Activated naive CD4-positive, alpha-beta T cell treated with anti-CD3 and anti-CD28 coated beads, Interleukin-2, amount 50 U/mL, for 72 hours (primary cell): ENCODE data around the gene USH1G. TPM values are rescaled to one million over a fixed set of nuclear protein-coding genes. Genes with fewer than 3 reads are reported as not detected.

Experiments used
- ATAC-seq, 2 donors: fragments of 150-1000 bp; cut with Tn5 transposase; 2 replicates each; pipeline ENCODE4 v1.10.0; 2021; ENCODE audit warnings: mild to moderate bottlenecking in 2 of 2, moderate library complexity in 2 of 2
- DNase-seq, 2 donors: peaks; one replicate each; pipeline ENCODE4 v3.0.0; 2021 to 2022; ENCODE audit warnings: low spot score in 2 of 2
- H3K27ac Mint-ChIP-seq, 2 donors: one replicate each; pipeline ENCODE4 v1.8.0; 2022; ENCODE audit warnings: mild to moderate bottlenecking in 2 of 2, mixed read lengths in 2 of 2
- H3K36me3 Mint-ChIP-seq, 2 donors: one replicate each; pipeline ENCODE4 v1.8.0; 2022; ENCODE audit warnings: mixed read lengths in 2 of 2
- H3K9me3 Mint-ChIP-seq, 2 donors: one replicate each; pipeline ENCODE4 v1.8.0; 2022; ENCODE audit warnings: mixed read lengths in 2 of 2
- total RNA-seq, 2 donors: library from RNA; stranded (reverse); gene quantifications; one replicate each; pipeline ENCODE4 v1.2.3, GENCODE V29; 2022

The USH1G gene
- total RNA-seq, 2 donors from 2014 or later, result not detected

DNA sequence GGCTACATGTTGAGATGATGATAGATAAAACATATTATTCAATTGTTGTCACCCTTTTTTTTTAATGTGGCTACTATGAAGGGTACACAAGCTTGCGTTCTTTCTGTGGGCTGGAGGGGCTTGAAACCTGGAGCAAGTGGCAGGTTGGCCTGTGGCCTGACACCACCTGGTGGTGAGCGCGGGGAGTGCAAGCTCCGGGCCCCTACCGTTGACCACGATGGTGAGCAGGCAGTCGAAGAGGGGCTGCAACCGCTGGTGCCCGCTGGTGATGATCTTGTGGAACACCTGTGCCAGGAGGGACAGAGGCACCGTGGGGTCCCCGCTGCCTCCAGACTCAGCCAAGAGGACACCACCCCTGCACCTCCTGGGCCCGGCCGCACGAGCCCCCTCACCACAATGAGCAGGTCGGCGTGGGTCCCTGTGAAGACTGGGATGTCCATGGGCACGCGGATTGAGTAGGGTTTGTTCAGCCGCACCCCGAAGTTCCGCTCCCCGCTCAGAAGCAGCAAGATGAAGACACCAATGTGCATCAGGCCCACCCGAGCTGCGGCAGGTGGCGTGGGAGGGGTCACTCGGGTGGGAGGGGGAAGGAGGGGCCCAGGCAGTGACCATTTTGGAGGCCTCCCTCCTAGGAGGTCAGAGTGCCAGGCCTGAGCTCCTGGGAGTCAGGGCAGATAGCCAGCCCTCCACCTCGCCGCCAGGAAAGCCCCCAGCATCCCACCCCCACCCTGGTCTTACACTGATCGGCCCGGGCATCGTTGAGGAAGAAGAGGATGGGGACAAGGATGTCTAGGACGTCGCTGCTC lies 35.1 kb upstream of the USH1G start:
- Mint-ChIP-seq H3K27ac (no peak overlapping the region), H3K9me3 (no peaks in the 10 kb centered on the region), H3K36me3 (no peaks in the 10 kb centered on the region)
- ATAC-seq, result peak; percentile 53 to 66
- DNase-seq, result peak; percentile 73 to 94

DNA sequence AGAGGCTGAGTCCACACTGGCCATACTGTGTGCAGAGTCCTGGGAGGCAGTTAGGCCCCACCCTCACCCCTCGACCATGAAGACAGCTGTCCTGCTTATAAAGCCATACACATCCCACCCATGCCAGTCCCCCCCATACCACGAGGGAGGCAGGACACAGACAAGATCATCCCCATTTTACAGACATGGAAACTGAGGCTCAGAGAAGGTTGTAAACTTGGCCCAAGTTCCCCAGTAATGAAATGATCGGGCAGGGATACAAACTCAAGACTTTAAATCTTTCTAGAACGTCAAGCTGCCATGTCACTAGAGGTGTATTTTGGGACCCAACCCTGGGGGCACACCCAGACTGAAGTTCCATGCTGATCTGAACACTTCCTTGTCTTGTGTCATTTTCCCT lies 33.0 kb upstream of the USH1G start:
- Mint-ChIP-seq H3K27ac (no peak overlapping the region), H3K36me3 (no peaks in the 10 kb centered on the region), H3K9me3 (no peaks in the 10 kb centered on the region)
- ATAC-seq, result no peak
- no peak for DNase-seq

DNA sequence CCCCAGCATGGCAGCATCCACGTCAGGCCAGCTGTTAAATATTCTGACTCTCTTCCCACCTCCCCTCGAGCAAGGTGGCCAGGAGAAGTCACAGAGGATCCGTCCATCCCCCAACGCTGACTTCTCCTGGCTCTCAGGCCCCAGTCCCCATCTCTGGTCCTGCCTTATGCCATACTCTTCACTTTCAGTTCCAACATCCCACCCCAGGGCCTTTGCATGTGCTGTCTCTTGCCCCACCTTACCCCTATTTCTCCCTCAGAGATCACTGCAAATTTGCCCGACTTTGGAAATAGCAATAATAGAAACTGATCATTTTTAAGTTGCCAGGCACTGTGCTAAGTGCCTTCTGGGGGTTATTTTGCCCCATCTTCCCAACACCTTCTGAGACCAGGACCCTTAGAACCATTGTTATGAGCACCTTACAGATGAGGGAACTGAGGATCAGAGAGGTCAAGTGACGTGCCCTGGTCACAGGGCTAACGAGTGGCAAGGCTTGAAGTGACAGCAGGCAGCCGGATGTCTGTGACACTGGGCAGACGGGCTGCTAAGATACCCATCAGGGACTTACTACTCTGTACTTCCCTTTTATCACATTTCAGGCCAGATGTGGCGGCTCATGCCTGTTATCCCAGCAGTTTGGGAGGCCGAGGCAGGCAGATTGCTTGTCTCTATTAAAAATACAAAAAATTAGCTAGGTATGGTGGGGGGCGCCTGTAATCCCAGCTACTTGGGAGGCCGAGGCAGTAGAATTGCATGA lies 31.8 kb upstream of the USH1G start:
- Mint-ChIP-seq H3K9me3 (no peaks in the 10 kb centered on the region), H3K27ac (no peak overlapping the region), H3K36me3 (no peaks in the 10 kb centered on the region)
- DNase-seq, result no peak
- no peak for ATAC-seq

DNA sequence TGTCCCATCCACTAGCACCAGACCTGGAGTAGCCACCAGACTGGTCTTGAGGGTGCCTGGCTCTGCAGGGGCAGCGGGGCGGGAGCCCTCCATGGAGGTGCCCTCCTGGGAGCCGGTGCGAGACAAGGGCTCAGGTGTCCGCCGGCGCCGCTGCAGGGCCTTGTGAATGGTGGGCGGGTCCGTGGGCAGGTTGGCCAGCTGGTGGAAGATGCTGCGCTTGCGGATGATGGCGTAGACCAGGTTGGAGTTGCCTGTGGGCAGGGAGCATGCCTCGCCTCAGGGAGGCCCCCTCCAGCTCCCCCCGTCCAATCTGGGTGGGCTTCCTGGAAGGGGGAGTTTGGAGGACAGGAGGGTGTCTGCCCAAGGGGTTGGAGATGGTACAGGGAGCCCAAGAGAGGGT lies 31.1 kb upstream of the USH1G start:
- H3K36me3 Mint-ChIP-seq, result no peaks in the 10 kb centered on the region
- ATAC-seq, result no peak

DNA sequence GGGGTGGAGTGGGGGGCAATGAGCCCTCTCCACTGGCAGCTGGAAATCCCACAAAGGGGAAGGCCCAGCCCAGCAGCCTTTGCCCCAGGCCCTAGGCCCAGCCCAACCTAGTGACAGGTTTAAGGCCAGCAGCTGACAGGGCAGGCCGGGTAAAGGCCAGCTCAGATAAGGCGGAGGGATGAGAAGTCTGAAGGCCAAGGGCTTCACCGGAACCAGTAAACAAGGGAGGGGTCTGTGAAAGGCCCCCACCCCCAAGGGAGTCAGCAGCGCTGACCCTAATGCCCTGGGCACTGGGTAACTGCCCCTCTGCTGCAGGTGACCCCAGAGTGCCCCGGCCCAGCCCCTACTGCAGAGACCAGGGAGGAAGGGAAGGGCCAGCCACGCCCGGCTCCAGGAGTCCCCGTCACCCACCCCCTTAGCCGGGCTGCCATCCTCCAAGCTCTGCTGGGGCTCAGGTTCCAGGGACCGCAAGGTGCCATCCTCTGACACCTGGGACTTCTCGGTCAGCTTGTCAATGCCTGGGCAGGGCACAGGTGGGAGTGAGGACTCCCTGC lies 30.2 kb upstream of the USH1G start:
- Mint-ChIP-seq H3K9me3 (no peaks in the 10 kb centered on the region), H3K36me3 (no peaks in the 10 kb centered on the region), H3K27ac (no peak overlapping the region)
- DNase-seq (no peak), ATAC-seq (no peak)

More for the DNA sequence above, 31.1 kb upstream of the USH1G start:
- Mint-ChIP-seq H3K27ac (no peak overlapping the region), H3K9me3 (no peaks in the 10 kb centered on the region)
- DNase-seq, result no peak

DNA sequence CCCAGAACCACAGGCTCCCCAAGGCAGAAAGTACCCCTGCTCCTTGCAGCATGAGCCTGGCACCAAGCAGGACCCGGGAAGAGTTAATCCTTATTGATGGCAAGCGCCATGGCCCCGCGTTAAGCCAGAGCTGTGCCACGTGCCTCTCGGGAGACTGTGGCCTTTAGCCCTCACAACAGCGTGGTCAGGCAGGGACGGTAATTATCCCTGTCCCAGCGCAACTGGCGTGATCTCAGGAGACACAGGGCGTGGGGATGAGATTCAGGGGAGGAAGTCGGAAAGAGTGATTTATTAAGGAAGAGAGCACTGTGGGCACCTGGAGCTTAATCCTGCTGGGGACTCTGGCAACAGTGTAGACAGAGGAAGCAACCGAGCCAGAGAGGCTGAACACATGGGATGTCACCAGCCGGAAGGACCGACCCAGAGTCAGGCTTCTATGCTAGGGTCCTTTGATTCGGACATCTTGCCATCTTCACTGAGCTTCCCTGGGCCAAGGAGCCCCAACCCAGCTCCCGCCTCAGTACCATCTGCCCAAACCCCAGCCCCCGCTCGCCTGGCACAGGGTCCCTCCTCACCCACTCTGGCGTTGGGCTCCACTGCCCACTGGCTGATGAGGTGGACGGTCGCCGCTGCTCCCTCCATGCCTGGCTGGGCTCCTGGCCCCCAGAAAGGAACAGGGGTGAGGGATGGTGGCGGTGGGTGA lies 29.5 kb upstream of the USH1G start:
- Mint-ChIP-seq H3K27ac (no peak overlapping the region), H3K9me3 (no peaks in the 10 kb centered on the region), H3K36me3 (no peaks in the 10 kb centered on the region)
- DNase-seq (no peak), ATAC-seq (no peak)

DNA sequence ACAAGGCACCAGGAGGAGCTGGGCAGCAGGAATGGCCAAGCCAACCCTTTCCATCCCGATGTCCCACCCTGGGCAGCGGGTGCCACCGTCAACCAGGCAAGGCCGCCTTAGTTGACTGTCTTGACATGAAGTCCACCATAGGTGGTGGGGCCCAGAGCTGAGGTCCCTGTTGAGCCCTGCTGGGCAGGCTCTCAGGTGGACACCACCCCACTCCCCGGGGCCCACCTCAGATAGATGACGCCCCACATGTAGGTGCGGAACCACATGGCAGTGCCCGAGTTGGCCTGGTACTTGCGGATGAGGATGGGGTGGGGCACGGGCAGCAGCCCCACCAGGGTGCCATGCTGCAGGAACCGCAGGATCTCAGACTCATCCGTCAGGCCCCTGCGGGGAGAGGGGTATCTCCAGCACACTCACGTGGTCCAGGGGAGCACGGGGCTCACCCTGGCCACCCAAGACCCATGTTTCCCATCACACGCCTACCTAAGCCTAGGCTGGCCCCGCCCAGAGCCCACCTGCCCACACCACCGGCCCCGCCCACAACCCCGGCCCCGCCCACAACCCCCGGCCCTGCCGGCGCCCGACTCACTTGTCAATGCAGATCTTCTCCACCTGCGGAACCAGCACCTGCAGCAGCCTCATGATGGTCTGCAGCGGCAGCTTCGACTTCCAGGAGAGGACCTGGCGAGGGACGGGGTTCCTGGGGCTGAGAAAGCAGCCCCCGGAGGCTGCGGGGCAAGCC lies 28.8 kb upstream of the USH1G start:
- no peak overlapping the region for H3K27ac Mint-ChIP-seq
- H3K9me3 Mint-ChIP-seq, result no peaks in the 10 kb centered on the region
- no peak for ATAC-seq
- no peaks in the 10 kb centered on the region for H3K36me3 Mint-ChIP-seq
- no peak for DNase-seq

DNA sequence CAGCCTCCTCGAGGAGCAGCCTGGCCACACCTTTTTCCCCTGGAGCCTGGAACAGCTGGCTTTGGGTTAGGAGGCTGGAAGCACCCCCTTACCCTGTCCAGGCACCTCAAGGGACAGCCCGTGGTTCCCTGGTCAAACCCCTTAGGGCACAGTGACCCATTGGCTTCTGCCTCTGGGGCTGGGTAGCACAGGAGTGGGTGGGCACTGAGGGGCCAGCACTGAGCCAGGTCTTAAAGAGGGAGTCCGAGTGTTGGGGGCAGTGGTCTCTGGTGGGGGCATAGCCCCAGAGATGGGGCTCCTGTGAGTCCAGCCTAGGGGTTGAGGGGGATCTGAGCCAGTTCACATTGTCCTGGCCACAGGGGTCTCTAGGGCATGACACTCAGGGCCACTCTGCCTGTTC lies 28.0 kb upstream of the USH1G start:
- DNase-seq (no peak), ATAC-seq (no peak)
- no peaks in the 10 kb centered on the region for H3K9me3 Mint-ChIP-seq

DNA sequence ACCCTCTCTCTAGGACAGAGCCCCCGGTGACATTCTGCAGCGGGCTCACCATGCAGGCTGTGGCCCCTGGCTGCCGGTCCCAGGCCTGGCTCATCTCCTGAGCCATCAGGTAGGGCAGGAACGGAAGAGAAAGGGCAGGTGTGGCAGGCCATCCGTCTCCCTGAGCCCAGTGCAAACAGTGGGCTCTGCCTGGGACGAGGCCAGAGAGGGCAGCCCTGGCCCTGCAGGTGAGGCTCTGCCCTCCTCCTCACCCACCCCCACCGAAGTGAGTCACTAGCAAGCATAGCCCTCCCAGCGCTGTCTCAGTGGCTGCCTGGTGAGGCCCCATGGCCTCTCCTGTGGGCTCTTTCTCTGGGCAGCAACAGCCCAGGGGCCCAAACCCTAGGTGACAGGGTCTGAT lies 27.2 kb upstream of the USH1G start:
- H3K27ac Mint-ChIP-seq, result no peak overlapping the region
- H3K36me3 Mint-ChIP-seq, result no peaks in the 10 kb centered on the region
- no peak for ATAC-seq
- DNase-seq, result no peak
- H3K9me3 Mint-ChIP-seq, result no peaks in the 10 kb centered on the region

More for the DNA sequence above, 28.0 kb upstream of the USH1G start:
- Mint-ChIP-seq H3K27ac (no peak overlapping the region), H3K36me3 (no peaks in the 10 kb centered on the region)

DNA sequence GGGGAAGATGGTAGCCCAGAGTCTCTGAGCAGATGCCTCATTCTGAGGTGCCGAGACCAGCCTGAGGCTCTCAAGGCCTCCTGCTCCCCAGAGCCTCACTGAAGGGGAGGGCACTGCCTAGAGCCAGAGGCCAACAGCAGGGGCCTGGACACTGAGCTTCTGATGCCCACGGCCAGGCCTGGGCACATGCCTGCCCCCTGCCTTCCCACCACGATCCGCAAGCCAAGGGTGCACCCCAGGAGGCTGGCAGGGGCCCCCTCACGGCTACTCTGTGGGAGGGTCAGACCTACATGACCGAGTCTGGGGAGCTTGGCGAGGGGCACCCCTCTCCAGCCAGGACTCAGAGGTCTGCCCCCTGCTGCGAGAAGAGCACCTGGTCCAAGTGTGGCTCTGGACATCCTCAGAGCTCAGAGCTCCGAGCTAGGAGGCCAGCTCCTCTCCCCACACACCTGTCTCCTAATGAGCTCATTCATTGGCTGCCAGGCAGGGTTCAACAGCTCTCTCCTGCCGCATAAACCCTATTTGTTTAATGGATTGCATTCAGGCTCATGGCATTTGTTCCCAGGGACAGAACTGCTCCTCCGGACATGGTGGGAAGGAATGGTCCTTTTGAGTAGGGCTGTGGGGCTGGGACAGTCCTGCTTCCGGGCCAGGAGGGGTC lies 26.5 kb upstream of the USH1G start:
- ATAC-seq, result no peak
- DNase-seq, result no peak
- no peaks in the 10 kb centered on the region for H3K36me3 Mint-ChIP-seq
- no peaks in the 10 kb centered on the region for H3K9me3 Mint-ChIP-seq
- H3K27ac Mint-ChIP-seq, result no peak overlapping the region

DNA sequence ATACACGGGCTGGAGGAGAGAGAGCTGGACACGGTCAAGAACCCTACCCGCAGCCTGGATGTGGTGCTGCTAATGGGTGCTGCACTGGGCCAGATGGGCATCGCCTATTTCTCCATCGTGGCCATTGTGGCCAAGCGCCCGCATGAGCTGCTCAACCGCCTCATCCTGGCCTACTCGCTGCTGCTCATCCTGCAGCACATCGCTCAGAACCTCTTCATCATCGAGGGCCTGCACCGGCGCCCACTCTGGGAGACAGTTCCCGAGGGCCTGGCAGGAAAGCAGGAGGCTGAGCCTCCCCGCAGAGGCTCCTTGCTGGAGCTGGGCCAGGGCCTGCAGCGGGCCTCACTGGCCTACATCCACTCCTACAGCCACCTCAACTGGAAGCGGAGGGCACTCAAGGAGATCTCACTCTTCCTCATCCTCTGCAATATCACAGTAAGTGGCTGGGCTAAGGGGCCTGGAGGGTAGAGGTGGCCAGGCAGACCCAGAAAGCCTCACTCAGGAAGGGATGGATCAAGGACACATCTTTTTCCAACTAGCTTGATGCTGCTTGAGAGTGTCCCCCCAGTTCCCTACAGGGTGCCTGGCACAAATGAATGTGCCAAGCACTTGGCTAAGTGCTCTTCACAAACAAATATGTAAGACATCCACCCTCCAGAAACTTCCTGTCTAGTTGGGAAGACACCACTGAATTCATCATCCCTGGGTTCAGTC lies 24.1 kb upstream of the USH1G start:
- ATAC-seq (no peak), DNase-seq (no peak)
- no peaks in the 10 kb centered on the region for H3K36me3 Mint-ChIP-seq
- H3K27ac Mint-ChIP-seq, result no peak overlapping the region
- no peaks in the 10 kb centered on the region for H3K9me3 Mint-ChIP-seq

DNA sequence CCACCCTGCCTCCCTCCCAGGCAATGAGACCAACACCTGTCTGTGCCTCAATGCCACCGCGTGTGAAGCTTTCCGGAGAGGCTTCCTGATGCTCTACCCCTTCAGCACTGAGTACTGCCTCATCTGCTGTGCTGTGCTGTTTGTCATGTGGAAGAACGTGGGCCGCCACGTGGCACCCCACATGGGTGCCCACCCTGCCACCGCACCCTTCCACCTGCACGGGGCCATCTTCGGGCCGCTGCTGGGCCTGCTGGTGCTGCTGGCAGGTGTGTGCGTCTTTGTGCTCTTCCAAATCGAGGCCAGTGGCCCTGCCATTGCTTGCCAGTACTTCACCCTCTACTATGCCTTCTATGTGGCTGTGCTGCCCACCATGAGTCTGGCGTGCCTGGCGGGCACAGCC lies 23.6 kb upstream of the USH1G start:
- Mint-ChIP-seq H3K9me3 (no peaks in the 10 kb centered on the region), H3K27ac (no peak overlapping the region), H3K36me3 (no peaks in the 10 kb centered on the region)
- DNase-seq (no peak), ATAC-seq (no peak)

DNA sequence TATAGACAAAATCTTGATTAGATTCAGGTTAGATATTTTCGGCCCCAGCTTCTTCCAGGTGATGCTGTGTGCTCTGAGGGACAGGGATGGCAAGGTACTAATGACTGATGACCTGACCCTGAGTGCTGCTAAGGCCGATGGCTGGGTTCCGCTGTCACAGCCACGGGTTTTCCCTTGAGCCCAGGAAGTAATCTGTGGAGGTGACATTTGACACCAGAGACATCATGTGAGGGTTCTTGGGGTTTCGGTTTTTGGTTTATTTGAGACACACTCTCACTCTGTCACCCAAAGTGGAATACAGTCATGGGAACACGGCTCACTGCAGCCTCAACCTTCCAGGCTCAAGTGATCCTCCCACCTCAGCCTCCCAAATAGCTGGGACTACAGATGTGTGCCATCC lies 22.5 kb upstream of the USH1G start:
- peak in 1 of 2 donors; percentile 26 for ATAC-seq
- H3K36me3 Mint-ChIP-seq, result no peaks in the 10 kb centered on the region

DNA sequence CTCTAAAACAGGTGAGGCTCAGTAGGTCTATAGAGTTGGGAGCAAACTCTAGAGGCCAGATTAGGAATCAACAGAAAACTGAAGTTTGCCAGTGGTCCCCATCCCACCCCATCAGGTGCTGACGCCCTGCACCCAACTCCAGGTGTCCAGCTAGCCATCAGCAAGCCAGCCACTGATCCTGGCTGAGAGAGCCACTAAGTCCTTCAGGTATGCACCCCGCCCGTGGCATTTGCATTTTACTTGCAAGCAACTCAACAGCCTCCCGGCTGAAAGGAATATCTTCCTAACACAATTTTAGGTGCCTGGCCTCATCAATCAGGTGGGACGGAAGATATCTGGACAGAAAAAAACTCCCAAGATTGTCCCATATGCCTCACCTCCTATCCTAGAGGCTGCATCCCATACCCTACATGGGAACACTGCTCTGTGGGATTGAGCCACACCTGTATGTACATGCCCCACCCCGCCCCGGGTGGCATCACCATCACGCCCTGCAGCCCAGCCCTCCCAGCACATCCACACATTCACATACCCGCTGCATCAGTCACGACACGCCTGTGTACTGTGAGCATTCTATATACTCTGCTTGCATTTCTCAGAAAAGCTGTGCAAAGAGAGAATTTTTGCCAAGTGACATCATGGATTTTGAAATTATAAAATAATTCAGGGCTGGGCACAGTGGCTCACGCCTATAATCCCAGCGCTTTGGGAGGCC lies 20.9 kb upstream of the USH1G start:
- no peak for DNase-seq
- H3K27ac Mint-ChIP-seq, result no peak overlapping the region
- no peak for ATAC-seq
- no peaks in the 10 kb centered on the region for H3K36me3 Mint-ChIP-seq
- H3K9me3 Mint-ChIP-seq, result no peaks in the 10 kb centered on the region

More for the DNA sequence above, 22.5 kb upstream of the USH1G start:
- Mint-ChIP-seq H3K27ac (no peak overlapping the region), H3K9me3 (no peaks in the 10 kb centered on the region)
- no peak for DNase-seq

DNA sequence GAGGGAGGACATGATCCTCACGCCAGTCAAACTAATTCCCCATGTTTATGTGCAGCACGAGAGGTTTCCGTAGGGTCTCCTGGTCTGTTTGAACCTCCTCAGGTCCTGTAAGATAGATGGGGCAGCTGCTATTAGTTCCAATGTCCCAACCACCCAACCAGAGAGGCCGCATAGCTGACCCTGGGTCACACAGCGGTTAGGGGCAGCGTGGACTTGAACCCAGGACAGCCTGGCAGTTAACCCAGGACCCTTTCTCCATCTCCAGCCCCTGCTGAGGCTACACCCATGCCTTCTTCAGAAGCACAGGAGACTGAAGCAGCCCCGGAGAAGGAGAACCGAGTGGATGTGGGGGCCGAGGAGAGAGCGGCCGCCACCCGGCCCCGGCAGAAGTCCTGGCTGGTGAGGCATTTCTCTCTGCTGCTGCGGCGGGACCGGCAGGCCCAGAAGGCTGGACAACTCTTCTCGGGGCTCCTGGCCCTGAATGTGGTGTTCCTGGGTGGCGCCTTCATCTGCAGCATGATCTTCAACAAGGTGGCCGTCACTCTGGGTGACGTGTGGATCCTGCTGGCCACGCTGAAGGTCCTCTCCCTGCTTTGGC lies 18.2 kb upstream of the USH1G start:
- no peak for ATAC-seq
- DNase-seq, result no peak
- H3K27ac Mint-ChIP-seq, result no peak overlapping the region

More for the DNA sequence above, 18.2 kb upstream of the USH1G start:
- Mint-ChIP-seq H3K9me3 (no peaks in the 10 kb centered on the region), H3K36me3 (no peaks in the 10 kb centered on the region)
